Measurements from ENCODE around the gene NEDD4.
"Not testable (repeated sequence)": the region's sequence is repeated elsewhere in the genome, so short reads cannot be mapped to it uniquely, and the experiment has no call there.

NEDD4 gene

GRCh38 chr15:55952501-55953274 lies 40.7 kb downstream of the NEDD4 start:
- not testable (repeated sequence) for DNase-seq

- not testable (repeated sequence) for DNase-seq
These were observed 48.8 kb downstream of the NEDD4 start for GRCh38 chr15:55944606-55945005.

- DNase-seq = no peak
These were observed 51.1 kb downstream of the NEDD4 start for GRCh38 chr15:55942332-55942731.

- no peak for DNase-seq
These were observed 56.4 kb downstream of the NEDD4 start for GRCh38 chr15:55937040-55937439.

- DNase-seq = no peak
These were observed 64.5 kb downstream of the NEDD4 start for GRCh38 chr15:55928955-55929354.

GRCh38 chr15:55921744-55922143 lies 71.7 kb downstream of the NEDD4 start:
- DNase-seq = no peak

- DNase-seq = no peak
These were observed 75.5 kb downstream of the NEDD4 start for GRCh38 chr15:55917881-55918296.

- no peak for DNase-seq
These were observed 76.6 kb downstream of the NEDD4 start for GRCh38 chr15:55916666-55917409.

- DNase-seq = no peak
These were observed 77.4 kb downstream of the NEDD4 start for GRCh38 chr15:55915876-55916567.

- DNase-seq = no peak
These were observed 78.2 kb downstream of the NEDD4 start for GRCh38 chr15:55915221-55915620.

GRCh38 chr15:55914446-55914845 lies 79.0 kb downstream of the NEDD4 start:
- DNase-seq = no peak

GRCh38 chr15:55912982-55913381 lies 80.4 kb downstream of the NEDD4 start:
- DNase-seq = no peak

- no peak for DNase-seq
These were observed 84.2 kb downstream of the NEDD4 start for GRCh38 chr15:55909036-55909811.

GRCh38 chr15:55907797-55908196 lies 85.6 kb downstream of the NEDD4 start:
- no peak for DNase-seq

GRCh38 chr15:55902981-55903380 lies 90.4 kb downstream of the NEDD4 start:
- no peak for DNase-seq

GRCh38 chr15:55900019-55900418 lies 93.4 kb downstream of the NEDD4 start:
- no peak for DNase-seq

GRCh38 chr15:55899537-55899936 lies 93.9 kb downstream of the NEDD4 start:
- no peak for DNase-seq

GRCh38 chr15:55897560-55898336 lies 95.7 kb downstream of the NEDD4 start:
- no peak for DNase-seq

- DNase-seq = no peak
These were observed 98.9 kb downstream of the NEDD4 start for GRCh38 chr15:55894399-55894965.

GRCh38 chr15:55893852-55894251 lies 99.6 kb downstream of the NEDD4 start:
- DNase-seq = no peak

GRCh38 chr15:55891196-55891595 lies 102.2 kb downstream of the NEDD4 start:
- no peak for DNase-seq

GRCh38 chr15:55884223-55884622 lies 109.2 kb downstream of the NEDD4 start:
- DNase-seq = no peak
